SK-N-MC (cell line): Measurements from ENCODE around the gene PEAK3.
"Not testable (repeated sequence)": the region's sequence is repeated elsewhere in the genome, so short reads cannot be mapped to it uniquely, and the experiment has no call there.

ENCODE experiments used
- DNase-seq: peaks from one replicate; pipeline ENCODE4 v3.0.0-alpha.2; 2011; ENCODE audit warnings: low read depth, low spot score
- H3K27ac ChIP-seq: fragments of 200-600 bp; sonication (generic); 2 replicates; pipeline ENCODE4 v1.5.1; 2016; ENCODE audit warnings: mixed run types
- H3K36me3 ChIP-seq: fragments of 200-600 bp; sonication (generic); 2 replicates; pipeline ENCODE4 v1.6.1; 2017; ENCODE audit warnings: antibody characterized with exemption, low read length, mixed read lengths; ENCODE audit not compliant: insufficient read depth
- H3K4me3 ChIP-seq: fragments of 200-600 bp; sonication (generic); 2 replicates; pipeline ENCODE4 v1.5.1; 2016
- H3K9ac ChIP-seq: fragments of 200-600 bp; sonication (generic); 2 replicates; pipeline ENCODE4 v1.8.0; 2017; ENCODE audit warnings: mixed run types, mixed read lengths; ENCODE audit not compliant: insufficient read length
- H3K9me3 ChIP-seq: fragments of 200-600 bp; sonication (generic); 2 replicates; pipeline ENCODE4 v1.6.1; 2017; ENCODE audit warnings: low read depth, mild to moderate bottlenecking, antibody characterized with exemption, low read length, moderate library complexity, mixed read lengths
- EZH2 ChIP-seq: fragments of 200-600 bp; sonication (generic); IDR thresholded peaks from one replicate; pipeline ENCODE4 v1.6.1; 2017; ENCODE audit warnings: antibody characterized with exemption
- FOXP2 ChIP-seq: optimal IDR thresholded peaks from 2 replicates; pipeline ENCODE3; 2011; ENCODE audit warnings: mild to moderate bottlenecking, moderate library complexity; ENCODE audit not compliant: insufficient read depth; ENCODE audit errors: extremely low read length, control extremely low read depth
- POLR2AphosphoS5 ChIP-seq: IDR thresholded peaks from 2 replicates; pipeline ENCODE4 v1.6.1; 2012; ENCODE audit warnings: mild to moderate bottlenecking, low read depth, low read length, borderline replicate concordance

The PEAK3 gene

DNA sequence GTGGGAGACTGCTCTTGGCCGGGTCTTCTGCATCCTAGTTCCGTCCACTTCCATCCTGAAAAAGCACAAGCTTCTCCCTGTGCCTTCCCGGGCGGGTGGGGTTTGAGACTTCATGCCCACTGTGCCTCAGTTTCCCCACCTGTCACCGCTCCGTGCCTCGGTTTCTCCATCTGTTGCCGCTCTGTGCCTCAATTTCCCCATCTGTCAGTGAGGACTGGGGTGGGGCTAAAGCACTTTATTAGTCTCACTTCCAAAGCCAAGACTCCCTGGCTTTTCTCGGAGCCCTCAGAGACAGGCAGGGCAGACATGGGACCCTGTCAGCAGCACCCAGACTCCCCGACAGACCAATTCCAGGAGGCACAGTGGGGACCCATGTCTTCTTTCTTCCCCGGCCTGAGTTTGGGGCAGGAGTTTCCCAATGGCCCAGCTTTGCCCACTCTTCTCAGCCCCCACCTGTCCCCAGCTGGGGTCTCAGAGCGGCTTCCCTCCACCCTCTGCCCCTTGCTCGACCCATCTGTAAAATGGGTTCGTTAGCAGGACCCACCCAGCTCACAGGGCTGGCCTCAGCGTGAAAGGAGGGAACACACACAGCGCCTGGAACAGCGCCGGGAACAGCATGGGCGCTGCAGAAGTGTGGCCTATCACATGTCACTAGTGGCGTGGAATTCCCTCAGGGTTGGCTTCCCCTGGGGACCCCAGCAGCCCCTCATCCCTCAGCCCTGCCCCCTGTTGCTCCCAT lies 4.6 kb upstream of the PEAK3 start:
- H3K27ac ChIP-seq = no peak overlapping the region
- H3K4me3 ChIP-seq = no peak overlapping the region
- no peaks in the 10 kb centered on the region for H3K9me3 ChIP-seq
- no peak for DNase-seq
- H3K36me3 ChIP-seq = no peaks in the 10 kb centered on the region
- no peak for TF ChIP-seq EZH2
- no peak for TF ChIP-seq POLR2AphosphoS5
- TF ChIP-seq FOXP2 = no peak
- no peak overlapping the region for H3K9ac ChIP-seq

DNA sequence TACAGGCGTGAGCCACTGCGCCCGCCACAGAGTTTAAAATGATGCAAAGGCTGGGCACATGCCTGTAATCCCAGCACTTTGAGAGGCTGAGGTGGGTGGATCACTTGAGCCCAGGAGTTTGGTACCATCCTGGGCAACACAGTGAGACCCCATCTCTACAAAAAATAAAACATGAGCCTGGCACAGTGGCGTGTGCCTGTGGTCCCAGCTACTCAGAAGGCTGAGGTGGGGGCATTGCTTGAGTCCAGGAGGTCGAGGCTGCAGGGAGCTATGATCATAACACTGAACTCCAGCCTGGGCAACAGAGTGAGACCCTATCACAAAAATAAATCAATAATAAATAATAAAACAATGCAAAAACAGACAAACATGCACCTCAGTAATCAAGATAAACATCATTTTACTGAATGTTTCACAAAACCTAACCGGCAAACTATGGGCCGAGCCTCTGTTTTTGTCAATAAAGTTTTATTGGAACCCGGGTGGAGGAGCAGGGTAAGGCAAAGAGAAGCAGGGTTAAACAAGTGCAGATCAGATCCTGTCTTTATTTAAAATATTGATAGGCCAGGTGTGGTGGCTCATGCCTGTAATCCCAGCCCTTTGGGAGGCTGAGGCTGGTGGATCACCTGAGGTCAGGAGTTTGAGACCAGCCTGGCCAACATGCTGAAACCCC lies 2.0 kb upstream of the PEAK3 start:
- no peak for DNase-seq
- H3K9ac ChIP-seq = no peak overlapping the region
- no peaks in the 10 kb centered on the region for H3K9me3 ChIP-seq
- H3K27ac ChIP-seq = no peak overlapping the region
- no peak overlapping the region for H3K4me3 ChIP-seq
- TF ChIP-seq EZH2 = no peak
- TF ChIP-seq POLR2AphosphoS5 = no peak
- TF ChIP-seq FOXP2 = no peak
- H3K36me3 ChIP-seq = no peaks in the 10 kb centered on the region

DNA sequence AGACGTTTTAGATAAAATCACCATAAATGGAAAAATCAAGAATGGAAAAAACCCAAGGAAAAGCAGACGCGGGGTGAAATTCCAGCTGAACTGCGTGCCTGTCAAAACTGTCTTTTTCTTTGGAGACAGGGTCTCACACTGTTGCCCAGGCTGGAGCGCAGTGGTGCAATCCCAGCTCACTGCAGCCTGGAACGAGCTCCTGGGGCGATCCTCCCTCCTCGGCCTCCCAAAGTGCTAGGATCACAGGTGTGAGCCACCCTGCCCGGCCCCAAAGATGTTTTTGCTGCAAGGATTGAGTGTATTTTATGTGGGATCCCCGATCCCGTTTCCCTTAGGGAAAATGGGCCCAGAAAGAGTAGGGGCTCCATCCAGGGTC lies 875 bp upstream of the PEAK3 start:
- no peaks in the 10 kb centered on the region for H3K36me3 ChIP-seq
- DNase-seq = no peak
- H3K27ac ChIP-seq = no peak overlapping the region
- no peak for TF ChIP-seq POLR2AphosphoS5
- no peak overlapping the region for H3K4me3 ChIP-seq
- H3K9ac ChIP-seq = no peak overlapping the region
- no peaks in the 10 kb centered on the region for H3K9me3 ChIP-seq

DNA sequence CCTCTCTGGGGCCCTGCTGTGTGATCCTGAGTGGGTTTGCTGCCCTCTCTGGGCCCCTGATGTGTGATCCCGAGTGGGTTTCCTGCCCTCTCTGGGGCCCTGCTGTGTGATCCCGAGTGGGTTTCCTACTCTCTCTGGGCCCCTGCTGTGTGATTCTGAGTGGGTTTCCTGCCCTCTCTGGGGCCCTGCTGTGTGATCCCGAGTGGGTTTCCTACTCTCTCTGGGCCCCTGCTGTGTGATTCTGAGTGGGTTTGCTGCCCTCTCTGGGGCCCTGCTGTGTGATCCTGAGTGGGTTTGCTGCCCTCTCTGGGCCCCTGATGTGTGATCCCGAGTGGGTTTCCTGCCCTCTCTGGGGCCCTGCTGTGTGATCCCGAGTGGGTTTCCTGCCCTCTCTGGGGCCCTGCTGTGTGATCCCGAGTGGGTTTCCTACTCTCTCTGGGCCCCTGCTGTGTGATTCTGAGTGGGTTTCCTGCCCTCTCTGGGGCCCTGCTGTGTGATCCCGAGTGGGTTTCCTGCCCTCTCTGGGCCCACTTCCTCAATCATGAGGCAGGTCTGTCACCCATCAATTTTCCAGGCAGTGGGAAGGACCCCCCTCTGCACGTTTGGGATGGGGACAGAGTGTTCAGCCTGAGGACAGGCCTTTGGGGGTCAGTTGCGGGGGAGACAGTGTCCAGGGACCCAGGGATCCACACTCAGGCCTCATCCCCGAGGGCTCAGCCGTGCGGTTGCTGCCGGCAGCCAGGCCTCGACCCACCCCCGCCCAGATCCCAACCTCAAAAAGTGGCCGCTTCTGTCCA lies 512 bp downstream of the PEAK3 start:
- H3K27ac ChIP-seq, H3K36me3 ChIP-seq, DNase-seq, H3K9me3 ChIP-seq, H3K4me3 ChIP-seq, H3K9ac ChIP-seq: not testable (repeated sequence)

DNA sequence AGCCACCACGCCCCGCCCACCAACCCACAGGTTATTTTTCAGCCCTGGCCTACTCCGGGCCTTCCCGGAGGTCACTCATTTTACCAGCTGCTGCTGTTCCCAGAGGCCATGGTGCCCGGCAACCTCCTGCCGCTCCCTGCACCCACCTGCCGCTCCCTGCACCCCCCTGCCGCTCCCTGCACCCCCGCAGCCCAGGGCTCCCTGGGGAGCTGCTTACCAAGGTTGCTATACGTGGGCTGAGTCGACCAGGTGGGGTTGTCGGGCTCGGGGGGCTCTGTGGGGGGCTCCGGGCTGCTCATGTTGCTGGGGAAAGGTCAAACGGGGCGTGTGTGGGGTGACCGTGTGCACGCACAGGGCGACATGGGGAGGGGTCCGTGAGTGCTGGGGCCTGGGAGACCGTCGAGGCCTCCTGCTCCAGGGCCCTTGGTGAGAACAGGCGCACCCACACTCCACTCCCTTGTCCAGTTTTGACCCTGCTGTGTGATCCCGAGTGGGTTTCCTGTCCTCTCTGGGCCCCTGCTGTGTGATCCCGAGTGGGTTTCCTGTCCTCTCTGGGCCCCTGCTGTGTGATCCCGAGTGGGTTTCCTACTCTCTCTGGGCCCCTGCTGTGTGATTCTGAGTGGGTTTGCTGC lies 1.2 kb downstream of the PEAK3 start:
- Histone ChIP-seq H3K9ac (no peak overlapping the region), H3K9me3 (no peaks in the 10 kb centered on the region), H3K4me3 (no peak overlapping the region), H3K36me3 (no peaks in the 10 kb centered on the region; the same call in 1 of the 2 replicates), H3K27ac (no peak overlapping the region)
- no peak for DNase-seq
- no peak for TF ChIP-seq POLR2AphosphoS5
- no peak for TF ChIP-seq FOXP2
- no peak for TF ChIP-seq EZH2

DNA sequence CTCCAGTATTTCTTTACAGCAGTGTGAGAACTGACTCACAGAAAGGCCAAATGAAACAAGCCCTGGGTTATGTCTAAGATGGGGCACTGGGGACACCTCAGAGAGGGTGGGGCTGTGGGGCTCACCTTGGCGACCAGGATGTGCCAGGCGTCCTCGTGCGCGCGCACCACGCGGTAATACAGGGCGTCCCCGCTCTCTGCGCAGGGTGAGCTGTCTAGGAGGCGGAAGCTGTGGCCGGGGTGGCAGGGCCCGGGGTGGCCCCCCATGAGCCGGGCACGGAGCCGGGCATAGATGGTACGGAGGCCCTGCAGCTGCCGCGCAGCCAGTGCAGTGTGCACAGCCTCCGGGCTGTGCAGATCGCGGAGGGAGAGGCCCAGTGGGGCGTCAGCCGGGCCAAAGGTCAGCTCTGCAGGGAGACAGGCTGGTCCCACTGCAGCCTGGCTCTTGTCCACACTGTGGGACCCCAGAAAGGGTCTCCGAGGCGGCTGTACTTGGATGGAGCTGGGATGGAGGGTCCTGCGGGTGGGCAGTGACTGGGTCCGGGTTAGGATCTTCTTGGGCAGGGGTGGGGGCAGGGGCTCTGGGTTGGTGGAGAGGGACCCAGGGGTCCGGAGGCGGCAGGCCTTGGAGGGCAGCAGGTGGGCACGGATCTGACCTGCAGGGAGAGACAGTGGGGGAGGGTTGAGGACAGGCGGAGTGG lies 3.4 kb downstream of the PEAK3 start:
- no peak overlapping the region for H3K9ac ChIP-seq
- peaks cover 9% of the 10 kb centered on the region; the same call in 1 of the 2 replicates for H3K36me3 ChIP-seq
- no peak overlapping the region for H3K4me3 ChIP-seq
- no peaks in the 10 kb centered on the region for H3K9me3 ChIP-seq
- DNase-seq = no peak
- no peak overlapping the region for H3K27ac ChIP-seq
- TF ChIP-seq POLR2AphosphoS5 (no peak), EZH2 (no peak), FOXP2 (no peak)

DNA sequence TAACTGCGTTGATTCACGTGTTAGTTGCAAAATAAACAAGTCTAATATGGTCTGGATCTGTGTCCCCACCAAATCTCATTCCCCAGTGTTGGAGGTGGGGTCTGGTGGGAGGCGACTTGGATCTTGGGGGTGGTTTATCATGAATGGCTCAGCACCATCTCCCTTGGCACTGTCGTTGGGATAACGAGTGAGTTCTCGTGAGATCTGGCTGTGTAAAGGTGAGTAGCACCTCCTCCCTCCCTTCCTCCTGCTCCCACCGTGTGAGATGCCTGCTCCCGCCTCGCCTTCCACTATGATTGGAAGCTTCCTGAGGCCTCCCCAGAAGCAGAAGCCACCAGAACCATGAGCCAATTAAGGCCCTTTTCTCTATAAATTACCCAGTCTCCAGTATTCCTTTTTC lies 4.8 kb downstream of the PEAK3 start:
- Histone ChIP-seq H3K9ac (no peak overlapping the region), H3K9me3 (no peaks in the 10 kb centered on the region), H3K36me3 (peaks cover 23% of the 10 kb centered on the region), H3K4me3 (no peak overlapping the region), H3K27ac (0 out of 2 replicates have a peak overlapping the region, but pooled peaks have one; percentile 2)
- no peak for DNase-seq
- no peak for TF ChIP-seq FOXP2
- TF ChIP-seq EZH2 = no peak
- no peak for TF ChIP-seq POLR2AphosphoS5

DNA sequence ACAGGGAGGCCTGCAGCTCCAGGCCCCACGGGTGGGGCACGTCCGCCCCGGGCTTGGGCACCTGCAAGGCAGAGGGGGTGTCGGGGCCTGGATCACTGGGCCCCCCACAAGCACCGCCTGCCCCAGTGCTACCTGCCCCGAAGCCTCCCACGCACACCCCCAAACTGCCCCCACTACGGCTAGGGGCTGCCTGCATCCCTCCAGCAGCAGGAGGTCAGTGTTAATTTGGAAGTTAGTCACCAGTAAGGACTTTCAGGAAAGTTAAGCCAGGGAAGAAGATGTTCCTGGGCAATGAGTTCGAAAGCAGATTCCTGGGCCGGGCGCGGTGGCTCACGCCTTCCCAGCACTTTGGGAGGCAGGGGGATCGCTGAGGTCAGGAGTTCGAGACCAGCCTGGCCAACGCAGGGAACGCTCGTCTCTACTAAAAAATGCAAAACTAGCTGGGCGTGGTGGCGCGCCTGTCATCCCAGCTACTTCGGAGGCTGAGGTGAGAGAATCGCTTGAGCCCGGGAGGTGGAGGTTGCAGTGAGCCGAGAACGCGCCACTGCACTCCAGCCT lies 5.5 kb downstream of the PEAK3 start:
- peaks cover 29% of the 10 kb centered on the region for H3K36me3 ChIP-seq
- DNase-seq = no peak

More for the DNA sequence above, 5.5 kb downstream of the PEAK3 start:
- Histone ChIP-seq H3K9ac (no peak overlapping the region), H3K27ac (no peak overlapping the region), H3K9me3 (no peaks in the 10 kb centered on the region), H3K4me3 (no peak overlapping the region)
- TF ChIP-seq POLR2AphosphoS5 (no peak), FOXP2 (no peak), EZH2 (no peak)
